Measurements from ENCODE around the gene NOP58. TPM values are rescaled to one million over a fixed set of nuclear protein-coding genes. Genes with fewer than 3 reads are reported as not detected.
"Not testable (repeated sequence)": the region's sequence is repeated elsewhere in the genome, so short reads cannot be mapped to it uniquely, and the experiment has no call there.

Gene NOP58, protein sequence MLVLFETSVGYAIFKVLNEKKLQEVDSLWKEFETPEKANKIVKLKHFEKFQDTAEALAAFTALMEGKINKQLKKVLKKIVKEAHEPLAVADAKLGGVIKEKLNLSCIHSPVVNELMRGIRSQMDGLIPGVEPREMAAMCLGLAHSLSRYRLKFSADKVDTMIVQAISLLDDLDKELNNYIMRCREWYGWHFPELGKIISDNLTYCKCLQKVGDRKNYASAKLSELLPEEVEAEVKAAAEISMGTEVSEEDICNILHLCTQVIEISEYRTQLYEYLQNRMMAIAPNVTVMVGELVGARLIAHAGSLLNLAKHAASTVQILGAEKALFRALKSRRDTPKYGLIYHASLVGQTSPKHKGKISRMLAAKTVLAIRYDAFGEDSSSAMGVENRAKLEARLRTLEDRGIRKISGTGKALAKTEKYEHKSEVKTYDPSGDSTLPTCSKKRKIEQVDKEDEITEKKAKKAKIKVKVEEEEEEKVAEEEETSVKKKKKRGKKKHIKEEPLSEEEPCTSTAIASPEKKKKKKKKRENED
- 10 to 100 TPM; 21.4 to 38.4 (median 23.4) TPM for total RNA-seq
- 26.8 TPM for polyA plus RNA-seq
- long read RNA-seq, donor 1, transcript NOP58-201 (15 exons, 2,046 nt): major isoform, 6 of 35 reads
- long read RNA-seq, donor 1, partial matches to known transcripts: 26 of 35 reads
- long read RNA-seq, donor 1, other reads (novel, unspliced or antisense): 3 of 35 reads
- long read RNA-seq, donor 2, transcript NOP58-201 (15 exons, 2,046 nt): major isoform, 7 of 13 reads
- long read RNA-seq, donor 2, partial matches to known transcripts: 6 of 13 reads
- long read RNA-seq, donor 2, other reads (novel, unspliced or antisense): 0 of 13 reads
- long read RNA-seq, donor 3, partial matches to known transcripts: 69 of 78 reads
- long read RNA-seq, donor 3, other reads (novel, unspliced or antisense): 6 of 78 reads
- long read RNA-seq, donor 4, transcript NOP58-201 (15 exons, 2,046 nt): major isoform, 20 of 25 reads
- long read RNA-seq, donor 4, partial matches to known transcripts: 5 of 25 reads
- long read RNA-seq, donor 4, other reads (novel, unspliced or antisense): 0 of 25 reads

DNA sequence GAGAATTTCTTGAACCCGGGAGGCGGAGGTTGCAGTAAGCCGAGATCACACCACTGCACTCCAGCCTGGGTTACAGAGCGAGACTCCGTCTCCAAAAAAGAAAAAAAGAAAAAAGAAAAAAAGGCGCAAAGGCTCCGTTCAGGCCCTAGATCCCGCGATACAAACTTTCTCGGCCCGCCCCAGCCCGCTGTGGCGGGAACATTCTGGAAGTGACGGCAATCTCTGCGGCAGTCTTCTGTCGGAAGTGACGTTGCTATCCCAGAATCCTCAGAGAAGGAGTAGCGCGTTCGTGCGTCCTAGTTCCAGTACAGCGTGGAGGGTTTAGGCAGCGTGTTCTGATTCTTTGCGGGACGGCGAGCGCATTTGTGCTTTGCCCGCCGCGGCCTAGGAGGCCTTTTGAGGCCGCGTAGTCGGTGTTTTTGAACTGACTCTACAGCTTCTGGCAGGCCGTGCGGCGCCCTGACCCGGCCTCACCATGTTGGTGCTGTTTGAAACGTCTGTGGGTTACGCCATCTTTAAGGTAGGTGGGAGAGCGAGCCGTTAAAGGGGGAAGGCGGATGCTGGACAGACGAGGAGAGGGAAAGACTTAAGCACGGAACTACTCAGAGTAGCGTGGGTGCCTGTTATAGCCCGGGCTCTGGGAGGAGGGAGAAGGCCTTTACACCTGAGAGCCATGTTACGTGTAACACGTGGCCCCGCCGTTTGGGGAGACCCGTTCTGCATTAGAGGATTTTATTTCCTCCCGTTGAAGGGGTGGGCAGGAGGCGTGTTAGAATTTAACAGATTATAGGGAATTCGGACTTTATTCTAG is at the start of gene NOP58:
Gene NOP58 (plus strand): TSS at position 297 of the 811 bp plus-strand sequence. CDS start 179 bp downstream, at position 476.
- WGBS: under 1% methylated on average over 54 of the region's 54 CpGs
- Histone ChIP-seq H3K4me3 (ENCODE audit: low read length) (peak within 1 kb of the TSS; percentile 95), H3K27ac (ENCODE audit: low read length) (peak within 1 kb of the TSS; percentile 86), H3K27me3 (ENCODE audit: control insufficient read depth, insufficient read depth) (no peaks in the 10 kb centered on the region), H3K9me3 (ENCODE audit: control insufficient read depth, low read length) (no peaks in the 10 kb centered on the region), H3K4me1 (ENCODE audit: control insufficient read depth, insufficient read depth, low read length) (peaks cover 5% of the 10 kb centered on the region)
- intact Hi-C loops (cut with DNase I): no loop called here
- DNase-seq (peak; percentile 89 to 94 (median 94)), ATAC-seq (peak; percentile 99)

DNA sequence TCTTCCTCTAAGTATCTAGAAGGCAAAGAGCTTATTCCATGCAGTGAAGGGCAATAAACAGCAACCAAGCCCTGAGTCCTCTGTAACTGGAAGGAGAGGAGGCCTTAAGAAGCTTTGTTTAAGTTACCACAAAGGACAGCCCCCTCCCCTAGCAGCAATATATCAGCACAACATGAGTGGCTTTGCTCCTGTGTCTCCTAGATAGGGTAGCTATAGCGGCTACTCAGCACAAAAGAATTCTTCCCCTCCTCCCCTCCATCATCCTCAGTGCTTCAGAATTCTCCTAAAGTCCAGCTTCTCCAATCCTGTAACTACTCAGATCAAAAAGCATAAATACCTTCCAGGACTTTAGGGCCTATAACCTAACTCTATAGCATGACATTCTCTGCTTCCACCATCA is 43.7 kb upstream of the NOP58 start:
- WGBS: 56% methylated on average over 1 of the region's 1 CpG
- no peak overlapping the region for H3K27ac ChIP-seq (ENCODE audit: low read length)
- peaks cover 5% of the 10 kb centered on the region for H3K4me1 ChIP-seq (ENCODE audit: control insufficient read depth, insufficient read depth, low read length)
- no peak for ATAC-seq
- no peak for DNase-seq
- H3K27me3 ChIP-seq (ENCODE audit: control insufficient read depth, insufficient read depth): no peaks in the 10 kb centered on the region
- H3K4me3 ChIP-seq (ENCODE audit: low read length): no peak overlapping the region
- H3K9me3 ChIP-seq (ENCODE audit: control insufficient read depth, low read length): no peaks in the 10 kb centered on the region
- intact Hi-C loops (cut with DNase I): no loop called here

DNA sequence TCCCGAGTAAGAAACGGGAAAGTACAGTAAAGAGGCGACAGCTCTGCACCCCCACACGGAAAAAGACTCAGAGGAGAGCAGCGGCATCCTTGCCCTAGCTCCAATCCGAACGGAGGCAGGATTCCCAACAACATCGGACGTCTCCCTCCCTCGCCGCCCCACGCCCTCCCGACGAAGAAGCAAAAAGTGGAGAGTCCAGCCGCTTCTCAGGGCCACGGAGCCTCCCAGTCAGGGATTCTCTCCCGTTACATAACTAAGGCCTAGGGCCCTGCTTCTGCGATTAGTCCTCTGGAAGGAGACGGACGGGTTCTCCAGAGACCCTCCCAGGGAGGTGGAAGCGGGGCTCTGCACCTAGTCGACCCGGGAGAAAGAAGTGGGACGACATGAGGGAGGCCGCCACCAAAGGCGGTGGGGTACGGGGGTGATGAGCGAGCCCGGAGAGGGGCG is 27.8 kb upstream of the NOP58 start:
- DNase-seq (peak; percentile 23 to 64 (median 56)), ATAC-seq (peak; percentile 43 to 68)
- intact Hi-C loops (cut with DNase I): no loop called here
- under 1% methylated on average over 30 of the region's 30 CpGs for WGBS
- Histone ChIP-seq H3K4me3 (ENCODE audit: low read length) (peak overlapping the region; percentile 98), H3K4me1 (ENCODE audit: control insufficient read depth, insufficient read depth, low read length) (peaks cover 9% of the 10 kb centered on the region), H3K9me3 (ENCODE audit: control insufficient read depth, low read length) (no peaks in the 10 kb centered on the region), H3K27ac (ENCODE audit: low read length) (peak overlapping the region; percentile 80), H3K27me3 (ENCODE audit: control insufficient read depth, insufficient read depth) (no peaks in the 10 kb centered on the region)

DNA sequence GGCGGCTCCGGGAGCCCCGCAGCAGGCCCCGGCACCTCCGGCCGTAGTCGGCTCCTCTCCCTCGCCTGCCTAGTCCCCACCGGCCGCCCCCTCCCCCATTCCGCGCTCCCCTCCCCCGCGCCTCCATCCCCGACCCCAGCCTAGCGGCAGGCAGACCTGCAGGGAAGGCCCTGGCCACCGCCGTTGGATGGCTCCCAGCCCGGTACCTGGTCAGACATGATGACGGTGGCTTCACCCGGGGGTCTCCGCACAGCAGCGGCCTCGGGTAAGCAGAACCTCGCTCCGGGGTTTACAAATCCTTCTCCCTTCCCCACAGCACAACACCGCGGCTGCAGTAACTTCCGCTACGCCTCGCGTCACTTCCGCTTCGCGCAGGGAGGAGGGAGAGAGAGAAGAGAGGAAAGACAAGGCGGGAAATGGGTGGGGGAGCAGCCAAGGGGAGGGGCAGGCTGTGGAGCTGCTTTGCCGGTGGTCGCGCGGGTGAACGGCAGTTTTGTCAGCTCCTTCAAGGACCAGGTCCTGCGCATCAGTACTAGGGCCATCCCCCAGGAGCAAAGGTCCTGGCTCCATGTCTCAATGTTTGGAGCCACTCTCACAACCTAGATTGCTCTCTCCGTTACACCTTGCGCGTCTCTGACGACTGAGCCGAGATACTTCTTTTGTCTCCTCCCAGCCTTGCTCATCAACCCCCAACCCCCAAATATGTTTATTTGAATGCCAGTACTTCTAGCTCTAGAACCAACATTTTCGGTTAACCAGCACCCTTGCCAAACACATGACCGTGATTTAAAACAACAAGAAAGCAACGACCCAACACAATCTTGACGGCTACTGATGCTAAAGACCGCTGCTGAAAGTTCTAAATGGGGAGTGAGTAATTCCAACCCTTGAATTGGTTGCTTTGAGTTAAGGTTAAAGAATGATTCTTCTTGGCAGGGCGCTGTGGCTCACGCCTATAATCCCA is 27.0 kb upstream of the NOP58 start, which contains the start of gene SUMO1:
Gene SUMO1 (minus strand): TSS at position 364 of the 964 bp plus-strand sequence. CDS start 146 bp downstream, at position 218.
- H3K4me1 ChIP-seq (ENCODE audit: control insufficient read depth, insufficient read depth, low read length): peaks cover 6% of the 10 kb centered on the region
- WGBS: 3% methylated on average over 54 of the region's 54 CpGs
- H3K27ac ChIP-seq (ENCODE audit: low read length): peak within 1 kb of the TSS; percentile 95
- H3K9me3 ChIP-seq (ENCODE audit: control insufficient read depth, low read length): no peaks in the 10 kb centered on the region
- no peaks in the 10 kb centered on the region for H3K27me3 ChIP-seq (ENCODE audit: control insufficient read depth, insufficient read depth)
- peak within 1 kb of the TSS; percentile 98 for H3K4me3 ChIP-seq (ENCODE audit: low read length)
- intact Hi-C loops (cut with DNase I): no loop called here
- ATAC-seq (peak; percentile 97), DNase-seq (peak; percentile 89 to 96 (median 95))

DNA sequence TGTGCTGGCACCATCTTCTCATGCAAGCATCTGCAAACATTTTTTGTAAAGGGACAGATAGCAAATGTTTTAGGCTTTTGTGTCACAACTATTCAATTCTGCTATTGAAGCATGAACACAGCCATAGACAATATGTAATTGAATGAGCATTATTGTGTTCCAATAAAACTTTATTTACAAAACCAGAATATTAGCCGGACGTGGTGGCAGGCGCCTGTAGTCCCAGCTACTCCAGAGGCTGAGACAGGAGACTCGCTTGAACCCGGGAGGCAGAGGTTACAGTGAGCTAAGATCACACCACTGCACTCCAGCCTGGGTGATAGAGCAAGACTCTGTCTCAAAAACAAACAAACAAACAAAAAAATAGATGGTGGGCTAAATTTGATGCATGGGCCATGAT is 17.9 kb upstream of the NOP58 start:
- DNase-seq; H3K4me1 ChIP-seq (ENCODE audit: control insufficient read depth, insufficient read depth, low read length); ATAC-seq; H3K27me3 ChIP-seq (ENCODE audit: control insufficient read depth, insufficient read depth); H3K27ac ChIP-seq (ENCODE audit: low read length); H3K9me3 ChIP-seq (ENCODE audit: control insufficient read depth, low read length); H3K4me3 ChIP-seq (ENCODE audit: low read length); intact Hi-C loops (cut with DNase I): not testable (repeated sequence)
- WGBS: 96% methylated on average over 5 of the region's 5 CpGs

DNA sequence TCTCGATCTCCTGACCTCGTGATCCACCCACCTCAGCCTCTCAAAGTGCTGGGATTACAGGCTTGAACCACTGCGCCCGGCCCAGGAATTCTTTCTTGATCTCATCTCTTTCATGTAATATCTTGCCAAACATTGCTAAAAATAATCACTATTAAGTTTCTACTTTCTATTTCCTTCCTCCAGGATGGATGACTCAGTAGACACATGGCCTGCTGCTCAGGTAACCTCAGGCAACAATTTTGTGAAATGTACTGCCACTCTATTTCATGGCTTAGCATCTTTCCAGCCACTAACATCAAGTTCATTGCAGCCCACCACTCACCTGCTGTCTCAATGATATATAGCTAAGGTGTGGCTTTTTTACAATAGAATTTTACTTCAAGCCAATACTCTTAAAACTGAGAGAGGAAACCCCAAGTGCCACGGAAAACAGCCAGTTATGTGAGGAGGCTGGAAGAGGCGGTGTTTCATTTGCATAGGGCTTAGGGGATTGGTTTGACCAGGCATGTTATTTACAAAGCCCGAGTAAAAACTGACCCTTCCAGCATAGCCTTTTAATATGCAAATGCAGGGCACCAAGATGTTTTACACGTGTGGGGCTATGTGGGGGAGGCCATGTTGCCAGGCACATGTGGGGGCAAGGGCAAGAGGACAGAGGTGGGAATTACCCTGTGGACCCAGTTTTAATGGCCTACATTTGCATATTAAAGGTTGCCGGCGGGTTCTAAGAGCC is 15.9 kb upstream of the NOP58 start:
- Histone ChIP-seq H3K9me3 (ENCODE audit: control insufficient read depth, low read length) (no peaks in the 10 kb centered on the region), H3K4me1 (ENCODE audit: control insufficient read depth, insufficient read depth, low read length) (no peaks in the 10 kb centered on the region), H3K4me3 (ENCODE audit: low read length) (no peak overlapping the region), H3K27ac (ENCODE audit: low read length) (no peak overlapping the region), H3K27me3 (ENCODE audit: control insufficient read depth, insufficient read depth) (no peaks in the 10 kb centered on the region)
- intact Hi-C loops (cut with DNase I): no loop called here
- ATAC-seq: no peak
- DNase-seq: no peak
- WGBS: 56% methylated on average over 10 of the region's 10 CpGs

DNA sequence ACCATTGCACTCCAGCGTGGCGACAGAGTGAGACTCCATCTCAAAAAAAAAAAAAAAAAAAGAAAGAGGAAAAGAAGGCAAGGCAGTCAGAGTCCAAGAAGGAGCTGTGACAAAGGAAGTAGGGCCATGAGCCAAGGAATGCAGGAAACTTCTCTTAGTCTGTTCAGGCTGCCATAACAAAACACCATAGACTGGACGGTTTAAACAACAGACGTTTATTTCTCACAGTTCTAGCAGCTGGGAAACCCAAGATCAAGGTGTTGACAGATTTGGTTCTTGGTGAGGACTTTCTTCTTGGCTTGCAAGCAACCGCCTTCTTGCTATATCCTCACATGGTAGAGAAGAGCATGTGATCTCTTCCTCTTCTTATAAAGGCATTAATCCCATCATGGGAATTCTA is 14.1 kb upstream of the NOP58 start:
- intact Hi-C loops (cut with DNase I): no loop called here
- no peaks in the 10 kb centered on the region for H3K4me1 ChIP-seq (ENCODE audit: control insufficient read depth, insufficient read depth, low read length)
- H3K9me3 ChIP-seq (ENCODE audit: control insufficient read depth, low read length): no peaks in the 10 kb centered on the region
- 45% methylated on average over 5 of the region's 5 CpGs for WGBS
- no peak for DNase-seq
- H3K4me3 ChIP-seq (ENCODE audit: low read length): no peak overlapping the region
- ATAC-seq: peak in 1 of 2 donors; percentile 29
- no peaks in the 10 kb centered on the region for H3K27me3 ChIP-seq (ENCODE audit: control insufficient read depth, insufficient read depth)
- no peak overlapping the region for H3K27ac ChIP-seq (ENCODE audit: low read length)

DNA sequence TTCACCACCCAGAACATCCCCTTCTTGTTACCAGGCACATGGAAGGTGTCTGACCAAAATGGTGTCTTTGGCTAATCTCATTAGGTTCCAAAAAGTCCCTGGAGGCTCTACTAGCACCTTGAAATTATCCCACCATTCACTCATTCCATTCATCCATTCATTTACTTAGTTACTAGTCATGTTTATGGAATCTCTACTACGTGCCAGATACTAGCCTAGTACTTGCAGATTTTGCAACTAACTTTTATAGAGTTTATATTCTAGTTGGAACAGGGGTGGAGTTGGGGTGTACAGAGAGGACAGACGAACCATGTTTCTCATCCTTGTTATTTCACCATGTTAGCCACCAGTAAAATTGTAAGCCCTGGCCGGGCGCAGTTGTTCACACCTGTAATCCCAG is 4.0 kb upstream of the NOP58 start:
- DNase-seq (no peak), ATAC-seq (no peak)
- H3K4me3 ChIP-seq (ENCODE audit: low read length): no peak overlapping the region
- intact Hi-C loops (cut with DNase I): no loop called here
- no peaks in the 10 kb centered on the region for H3K9me3 ChIP-seq (ENCODE audit: control insufficient read depth, low read length)
- H3K4me1 ChIP-seq (ENCODE audit: control insufficient read depth, insufficient read depth, low read length): no peaks in the 10 kb centered on the region
- WGBS: 72% methylated on average over 4 of the region's 4 CpGs
- no peaks in the 10 kb centered on the region for H3K27me3 ChIP-seq (ENCODE audit: control insufficient read depth, insufficient read depth)
- no peak overlapping the region for H3K27ac ChIP-seq (ENCODE audit: low read length)

DNA sequence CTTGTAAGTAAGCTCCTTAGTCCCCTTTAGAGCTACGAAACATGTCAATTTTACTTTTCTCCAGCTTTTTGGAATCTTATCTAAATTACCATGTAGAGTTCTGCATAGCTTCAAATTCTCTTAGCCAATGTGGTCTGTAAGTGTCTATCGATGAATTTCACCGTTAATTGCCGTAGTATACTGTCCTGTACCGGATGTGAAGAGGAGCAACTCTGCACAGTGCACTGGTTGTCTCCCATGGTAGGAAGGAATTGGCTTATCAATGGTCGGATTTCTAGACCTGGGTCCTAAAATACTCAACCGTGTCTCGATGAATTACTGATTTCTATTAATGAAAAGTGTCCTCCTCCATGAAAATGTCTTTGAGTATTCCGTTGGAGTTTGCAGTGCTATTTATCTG is 1.9 kb downstream of the NOP58 start:
- H3K4me1 ChIP-seq (ENCODE audit: control insufficient read depth, insufficient read depth, low read length): peaks cover 5% of the 10 kb centered on the region
- H3K4me3 ChIP-seq (ENCODE audit: low read length): peak overlapping the region; percentile 95
- no peak overlapping the region for H3K27ac ChIP-seq (ENCODE audit: low read length)
- H3K9me3 ChIP-seq (ENCODE audit: control insufficient read depth, low read length): no peaks in the 10 kb centered on the region
- H3K27me3 ChIP-seq (ENCODE audit: control insufficient read depth, insufficient read depth): no peaks in the 10 kb centered on the region
- intact Hi-C loops (cut with DNase I): no loop called here
- DNase-seq (no peak), ATAC-seq (no peak)
- 30% methylated on average over 9 of the region's 9 CpGs for WGBS

All from right cardiac atrium (tissue), 5 donors.